Measurements from ENCODE around the gene NLRP7. TPM values are rescaled to one million over a fixed set of nuclear protein-coding genes. Genes with fewer than 3 reads are reported as not detected.
"Not testable (repeated sequence)": the region's sequence is repeated elsewhere in the genome, so short reads cannot be mapped to it uniquely, and the experiment has no call there.

Gene NLRP7
- total RNA-seq, 4 donors from 2014 or later, result not detected

DNA sequence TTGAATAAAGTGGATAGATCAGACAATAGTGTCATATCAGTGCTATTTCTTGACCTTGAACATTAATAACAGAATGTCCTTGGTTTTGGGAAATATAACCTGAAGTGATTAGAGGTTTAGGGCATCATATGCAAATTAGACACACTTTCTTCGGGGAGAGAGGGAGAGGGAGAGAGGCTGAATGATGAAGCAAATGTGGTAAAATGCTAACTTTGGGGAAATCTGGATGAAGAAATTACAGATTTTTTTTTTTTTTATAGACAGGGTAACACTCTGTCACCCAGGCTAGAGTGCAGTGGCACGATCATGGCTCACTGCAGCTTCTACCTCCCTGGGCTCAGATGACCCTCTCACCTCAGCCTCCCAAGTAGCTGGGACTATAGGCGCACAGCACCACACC is 45.3 kb downstream of the NLRP7 start:
- Histone ChIP-seq H3K4me1 (no peaks in the 10 kb centered on the region), H3K4me3 (no peak overlapping the region), H3K9me3 (no peaks in the 10 kb centered on the region), H3K36me3 (no peaks in the 10 kb centered on the region), H3K27ac (no peak overlapping the region), H3K27me3 (peaks cover 0 to 6% (median 0%) of the 10 kb centered on the region in 4 donors)
- TF ChIP-seq, protein P1, sequence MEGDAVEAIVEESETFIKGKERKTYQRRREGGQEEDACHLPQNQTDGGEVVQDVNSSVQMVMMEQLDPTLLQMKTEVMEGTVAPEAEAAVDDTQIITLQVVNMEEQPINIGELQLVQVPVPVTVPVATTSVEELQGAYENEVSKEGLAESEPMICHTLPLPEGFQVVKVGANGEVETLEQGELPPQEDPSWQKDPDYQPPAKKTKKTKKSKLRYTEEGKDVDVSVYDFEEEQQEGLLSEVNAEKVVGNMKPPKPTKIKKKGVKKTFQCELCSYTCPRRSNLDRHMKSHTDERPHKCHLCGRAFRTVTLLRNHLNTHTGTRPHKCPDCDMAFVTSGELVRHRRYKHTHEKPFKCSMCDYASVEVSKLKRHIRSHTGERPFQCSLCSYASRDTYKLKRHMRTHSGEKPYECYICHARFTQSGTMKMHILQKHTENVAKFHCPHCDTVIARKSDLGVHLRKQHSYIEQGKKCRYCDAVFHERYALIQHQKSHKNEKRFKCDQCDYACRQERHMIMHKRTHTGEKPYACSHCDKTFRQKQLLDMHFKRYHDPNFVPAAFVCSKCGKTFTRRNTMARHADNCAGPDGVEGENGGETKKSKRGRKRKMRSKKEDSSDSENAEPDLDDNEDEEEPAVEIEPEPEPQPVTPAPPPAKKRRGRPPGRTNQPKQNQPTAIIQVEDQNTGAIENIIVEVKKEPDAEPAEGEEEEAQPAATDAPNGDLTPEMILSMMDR (IDR thresholded peaks at IDR 0.05), result no peak
- TF ChIP-seq POLR2A (IDR thresholded peaks at IDR 0.05), result no peak
- no peak for DNase-seq
- WGBS, 2 donors, result 74 to 76% methylated on average over 3 of the region's 3 CpGs
- intact Hi-C loops (cut with DNase I), result no loop called here

- H3K4me3 ChIP-seq; H3K4me1 ChIP-seq; intact Hi-C loops (cut with DNase I); H3K9me3 ChIP-seq; H3K27ac ChIP-seq; H3K36me3 ChIP-seq; DNase-seq; H3K27me3 ChIP-seq: not testable (repeated sequence)
- 35 to 44% methylated on average over 2 to 8 of the region's 8 CpGs for WGBS, 2 donors
Measured at GRCh38 chr19:54901153-54901552, 46.2 kb downstream of the NLRP7 start.

DNA sequence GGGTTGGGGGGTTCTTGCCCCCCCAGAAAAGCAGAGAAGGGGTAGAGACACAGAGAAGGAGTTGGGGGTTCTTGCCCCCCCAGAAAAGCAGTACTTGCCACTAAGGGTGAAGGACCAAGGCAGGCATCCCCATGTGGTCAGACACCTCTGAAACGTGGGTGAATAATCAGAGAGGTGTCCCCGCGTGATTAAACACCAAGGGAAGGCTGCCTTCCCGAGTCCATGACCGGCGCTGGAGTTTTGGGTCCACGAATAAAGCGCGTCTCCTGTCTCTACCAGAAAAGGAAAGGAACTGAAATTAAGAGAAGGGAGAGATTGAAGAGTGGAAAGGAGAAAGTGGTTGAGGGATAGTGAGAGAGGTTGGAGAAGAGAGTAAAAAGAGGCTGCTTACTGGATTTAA is 47.7 kb downstream of the NLRP7 start:
- intact Hi-C loops (cut with DNase I); H3K4me3 ChIP-seq; H3K36me3 ChIP-seq; H3K27me3 ChIP-seq; H3K4me1 ChIP-seq; DNase-seq; H3K27ac ChIP-seq; H3K9me3 ChIP-seq: not testable (repeated sequence)
- WGBS, 2 donors, result 76 to 78% methylated on average over 9 of the region's 9 CpGs

DNA sequence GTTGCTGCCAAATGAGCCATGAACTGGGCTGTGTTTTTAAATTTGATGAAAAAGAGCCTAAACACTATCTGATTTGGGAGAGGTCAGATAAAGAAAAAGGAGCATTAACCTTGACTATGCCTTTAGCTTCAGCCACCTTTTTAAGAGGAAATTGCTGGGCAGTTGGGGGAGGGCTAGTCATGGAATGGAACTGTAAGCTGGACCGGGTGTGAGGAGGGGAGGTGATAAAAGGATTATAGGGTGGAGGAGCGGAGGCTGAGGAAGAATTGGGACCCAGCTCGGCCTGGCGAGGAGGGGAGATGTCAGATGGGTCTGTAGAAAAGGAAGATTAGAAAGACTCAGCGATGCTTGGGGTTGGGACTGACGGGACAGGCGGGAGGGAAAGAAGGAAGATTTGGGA is 48.6 kb downstream of the NLRP7 start:
- WGBS, 2 donors, result 69 to 77% methylated on average over 7 of the region's 7 CpGs
- H3K9me3 ChIP-seq; DNase-seq; H3K27me3 ChIP-seq; H3K4me1 ChIP-seq; H3K36me3 ChIP-seq; intact Hi-C loops (cut with DNase I); H3K27ac ChIP-seq; H3K4me3 ChIP-seq: not testable (repeated sequence)

DNA sequence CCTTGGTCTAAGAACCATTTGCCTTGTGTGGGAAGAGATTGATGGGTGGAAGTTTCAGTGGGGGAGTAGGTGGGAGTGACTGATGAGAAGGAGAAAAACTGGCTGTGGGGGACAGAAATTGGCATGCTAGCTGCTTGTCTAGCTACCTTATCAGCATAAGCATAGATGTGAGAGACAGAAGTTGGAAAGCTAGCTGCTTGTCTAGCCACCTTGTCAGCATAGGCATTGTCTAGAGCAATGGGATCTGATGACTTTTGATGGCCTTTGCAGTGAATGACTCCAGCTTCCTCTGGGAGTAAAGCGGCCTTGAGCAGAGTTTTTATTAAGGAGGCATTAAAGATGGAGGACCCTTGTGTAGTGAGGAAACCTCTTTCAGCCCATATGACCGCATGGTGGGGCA is 51.3 kb downstream of the NLRP7 start:
- no peak for TF ChIP-seq POLR2A (IDR thresholded peaks at IDR 0.05)
- TF ChIP-seq, protein P1 (IDR thresholded peaks at IDR 0.05), result no peak
- H3K36me3 ChIP-seq, result no peaks in the 10 kb centered on the region
- WGBS, 2 donors, result 65 to 94% methylated on average over 2 of the region's 2 CpGs
- no peak for DNase-seq
- H3K27ac ChIP-seq, result no peak overlapping the region
- no peak overlapping the region for H3K4me3 ChIP-seq
- H3K4me1 ChIP-seq, result no peaks in the 10 kb centered on the region
- intact Hi-C loops (cut with DNase I), result no loop called here
- no peaks in the 10 kb centered on the region for H3K9me3 ChIP-seq
- H3K27me3 ChIP-seq, result peaks cover 0 to 12% (median 0%) of the 10 kb centered on the region in 4 donors

- H3K27ac ChIP-seq; H3K27me3 ChIP-seq; H3K4me1 ChIP-seq; H3K4me3 ChIP-seq; H3K36me3 ChIP-seq; DNase-seq; H3K9me3 ChIP-seq; intact Hi-C loops (cut with DNase I): not testable (repeated sequence)
- WGBS, 2 donors, result 84% methylated on average over 6 of the region's 16 CpGs; no CpG with 5 or more reads in 1 of the 2 donors
Measured at GRCh38 chr19:54894106-54894505, 53.2 kb downstream of the NLRP7 start.

DNA sequence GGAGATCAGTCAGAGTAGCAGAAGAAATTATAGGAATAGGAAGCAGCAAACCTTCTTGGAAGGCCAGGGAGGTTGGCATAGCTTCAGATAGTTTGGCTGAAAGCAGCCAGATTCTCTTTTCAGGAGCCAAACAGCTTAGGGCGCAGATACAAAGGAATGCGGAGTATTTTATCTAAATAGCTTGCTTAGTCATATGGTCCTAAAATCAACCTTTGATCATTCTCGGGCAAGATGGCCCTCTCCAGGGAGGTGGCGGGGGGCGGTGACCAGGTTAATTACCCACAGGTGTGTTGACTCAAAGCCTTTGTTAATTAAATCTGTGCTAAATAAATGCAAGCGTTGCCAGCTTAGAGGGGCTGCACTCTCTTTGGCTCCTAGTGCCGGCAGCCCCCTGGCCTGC is 53.9 kb downstream of the NLRP7 start:
- no peaks in the 10 kb centered on the region for H3K4me1 ChIP-seq
- H3K27me3 ChIP-seq, result peaks cover 0 to 6% (median 0%) of the 10 kb centered on the region in 4 donors
- TF ChIP-seq, protein P1 (IDR thresholded peaks at IDR 0.05), result no peak
- TF ChIP-seq POLR2A (IDR thresholded peaks at IDR 0.05), result no peak
- DNase-seq, result no peak
- no peak overlapping the region for H3K4me3 ChIP-seq
- no peaks in the 10 kb centered on the region for H3K36me3 ChIP-seq
- no peak overlapping the region for H3K27ac ChIP-seq
- WGBS, 2 donors, result 22 to 39% methylated on average over 7 of the region's 7 CpGs
- H3K9me3 ChIP-seq, result no peaks in the 10 kb centered on the region
- intact Hi-C loops (cut with DNase I), result no loop called here

Data from esophagus squamous epithelium (tissue), 5 donors.